ENCODE measurements around the gene NXPH3.

Gene NXPH3

DNA sequence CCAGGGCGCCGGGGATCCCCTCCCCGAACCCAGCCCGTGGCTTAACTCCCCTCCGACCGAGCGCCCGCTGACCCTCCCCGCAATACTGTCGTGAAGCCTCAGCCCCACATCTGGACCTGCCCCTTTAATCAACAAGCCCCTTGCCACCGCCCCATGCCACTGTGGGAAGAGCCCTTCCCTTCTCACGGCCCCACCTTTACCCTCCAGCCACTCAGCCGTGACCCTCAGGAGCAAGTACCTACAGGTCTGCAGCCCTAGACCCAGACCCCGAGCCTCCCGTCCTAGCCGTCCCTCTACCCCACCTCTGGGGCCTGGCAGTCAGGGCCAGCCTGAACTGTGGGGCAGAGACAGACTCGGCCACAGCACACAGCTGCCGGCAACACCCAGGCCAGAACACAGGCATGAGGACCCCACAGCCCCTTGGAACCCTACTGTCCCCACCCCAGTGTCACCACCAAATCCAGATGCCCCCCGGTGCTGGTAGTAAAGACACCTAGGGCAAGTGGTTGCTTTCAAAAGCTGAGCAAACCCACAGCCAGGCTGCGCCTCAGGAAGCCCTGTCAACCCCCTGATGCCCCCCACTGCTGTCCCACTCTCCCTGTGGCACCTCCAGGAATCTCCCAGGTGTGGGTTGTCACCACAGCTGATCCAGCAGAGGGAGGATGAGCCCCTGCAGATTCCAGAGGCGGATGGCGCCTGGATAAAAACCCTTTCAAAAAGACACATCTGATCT, 1.4 kb downstream of the NXPH3 start:
- DNase-seq: no peak

DNA sequence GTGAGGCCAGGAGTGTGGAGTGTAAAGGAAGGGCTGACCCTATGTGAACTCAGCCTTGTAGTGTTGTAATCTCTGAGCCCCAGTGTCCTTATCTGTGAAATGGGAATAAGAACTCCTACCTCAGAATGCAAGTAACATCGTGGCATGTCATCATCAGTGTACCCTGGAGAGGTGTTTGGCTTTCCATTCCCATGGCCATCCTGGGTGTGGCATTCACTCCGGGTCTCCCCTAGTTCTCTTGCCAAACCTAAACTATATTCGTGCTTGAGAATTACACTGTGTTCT, 1.9 kb downstream of the NXPH3 start:
- DNase-seq: no peak

DNA sequence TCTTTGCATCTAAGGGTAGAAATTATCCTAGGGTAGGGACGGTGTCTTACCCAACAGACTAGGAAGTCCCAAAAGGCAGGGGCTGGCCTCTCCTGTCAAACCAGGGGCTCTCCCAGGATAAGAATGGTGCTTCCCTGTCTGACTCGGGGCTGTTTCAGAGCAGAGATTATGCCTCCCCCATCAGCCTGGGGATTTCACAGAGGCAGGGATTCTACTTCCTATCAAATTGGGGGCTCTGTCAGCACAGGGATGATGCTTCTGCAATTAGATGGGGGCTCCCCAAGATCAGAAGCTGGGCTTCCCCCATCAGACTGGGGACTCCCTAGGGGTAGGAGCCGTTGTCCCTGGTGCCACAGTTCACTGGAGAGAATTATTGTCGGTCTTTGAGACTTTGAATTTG, 2.3 kb downstream of the NXPH3 start:
- no peak for DNase-seq

DNA sequence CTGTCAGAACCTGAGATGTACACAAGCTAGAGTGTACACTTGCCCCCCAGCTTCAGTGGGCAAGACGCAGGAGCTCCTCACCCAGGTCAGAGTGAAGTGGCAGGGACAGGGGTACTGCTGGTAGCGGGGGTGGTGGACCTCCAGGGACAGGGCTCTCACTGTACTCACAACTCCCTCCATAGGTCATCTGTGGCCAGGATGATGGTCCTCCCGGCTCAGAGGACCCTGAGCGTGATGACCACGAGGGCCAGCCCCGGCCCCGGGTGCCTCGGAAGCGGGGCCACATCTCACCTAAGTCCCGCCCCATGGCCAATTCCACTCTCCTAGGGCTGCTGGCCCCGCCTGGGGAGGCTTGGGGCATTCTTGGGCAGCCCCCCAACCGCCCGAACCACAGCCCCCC, 2.7 kb downstream of the NXPH3 start:
- DNase-seq: no peak

DNA sequence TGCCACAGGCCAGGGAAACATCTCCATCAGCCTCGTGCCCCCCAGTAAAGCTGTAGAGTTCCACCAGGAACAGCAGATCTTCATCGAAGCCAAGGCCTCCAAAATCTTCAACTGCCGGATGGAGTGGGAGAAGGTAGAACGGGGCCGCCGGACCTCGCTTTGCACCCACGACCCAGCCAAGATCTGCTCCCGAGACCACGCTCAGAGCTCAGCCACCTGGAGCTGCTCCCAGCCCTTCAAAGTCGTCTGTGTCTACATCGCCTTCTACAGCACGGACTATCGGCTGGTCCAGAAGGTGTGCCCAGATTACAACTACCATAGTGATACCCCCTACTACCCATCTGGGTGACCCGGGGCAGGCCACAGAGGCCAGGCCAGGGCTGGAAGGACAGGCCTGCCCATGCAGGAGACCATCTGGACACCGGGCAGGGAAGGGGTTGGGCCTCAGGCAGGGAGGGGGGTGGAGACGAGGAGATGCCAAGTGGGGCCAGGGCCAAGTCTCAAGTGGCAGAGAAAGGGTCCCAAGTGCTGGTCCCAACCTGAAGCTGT, 3.4 kb downstream of the NXPH3 start:
- no peak for DNase-seq

DNA sequence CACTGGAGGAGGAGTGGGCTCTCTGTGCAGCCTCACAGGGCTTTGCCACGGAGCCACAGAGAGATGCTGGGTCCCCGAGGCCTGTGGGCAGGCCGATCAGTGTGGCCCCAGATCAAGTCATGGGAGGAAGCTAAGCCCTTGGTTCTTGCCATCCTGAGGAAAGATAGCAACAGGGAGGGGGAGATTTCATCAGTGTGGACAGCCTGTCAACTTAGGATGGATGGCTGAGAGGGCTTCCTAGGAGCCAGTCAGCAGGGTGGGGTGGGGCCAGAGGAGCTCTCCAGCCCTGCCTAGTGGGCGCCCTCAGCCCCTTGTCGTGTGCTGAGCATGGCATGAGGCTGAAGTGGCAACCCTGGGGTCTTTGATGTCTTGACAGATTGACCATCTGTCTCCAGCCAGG, 3.9 kb downstream of the NXPH3 start:
- no peak for DNase-seq

DNA sequence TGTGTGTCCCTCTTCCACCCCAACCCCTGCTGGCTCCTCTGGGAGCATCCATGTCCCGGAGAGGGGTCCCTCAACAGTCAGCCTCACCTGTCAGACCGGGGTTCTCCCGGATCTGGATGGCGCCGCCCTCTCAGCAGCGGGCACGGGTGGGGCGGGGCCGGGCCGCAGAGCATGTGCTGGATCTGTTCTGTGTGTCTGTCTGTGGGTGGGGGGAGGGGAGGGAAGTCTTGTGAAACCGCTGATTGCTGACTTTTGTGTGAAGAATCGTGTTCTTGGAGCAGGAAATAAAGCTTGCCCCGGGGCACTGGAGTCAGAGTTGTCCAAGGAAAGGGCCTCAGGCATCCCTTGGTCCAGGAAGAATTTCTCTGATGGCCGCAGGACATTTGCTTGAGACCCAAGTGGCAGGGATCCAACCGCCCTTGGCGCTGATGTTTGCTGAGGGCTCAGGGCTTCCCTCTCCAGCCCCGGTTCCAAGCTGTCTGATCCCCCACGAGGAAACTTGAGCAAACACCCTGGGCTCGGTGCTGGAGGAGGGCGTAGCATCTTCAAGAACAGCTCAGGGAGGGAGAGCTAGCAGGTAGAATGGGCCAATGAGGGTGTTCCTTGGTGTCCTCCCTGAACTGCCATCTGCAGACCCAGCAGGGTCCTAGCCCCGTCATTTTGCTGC, 4.5 kb downstream of the NXPH3 start:
- DNase-seq: no peak

DNA sequence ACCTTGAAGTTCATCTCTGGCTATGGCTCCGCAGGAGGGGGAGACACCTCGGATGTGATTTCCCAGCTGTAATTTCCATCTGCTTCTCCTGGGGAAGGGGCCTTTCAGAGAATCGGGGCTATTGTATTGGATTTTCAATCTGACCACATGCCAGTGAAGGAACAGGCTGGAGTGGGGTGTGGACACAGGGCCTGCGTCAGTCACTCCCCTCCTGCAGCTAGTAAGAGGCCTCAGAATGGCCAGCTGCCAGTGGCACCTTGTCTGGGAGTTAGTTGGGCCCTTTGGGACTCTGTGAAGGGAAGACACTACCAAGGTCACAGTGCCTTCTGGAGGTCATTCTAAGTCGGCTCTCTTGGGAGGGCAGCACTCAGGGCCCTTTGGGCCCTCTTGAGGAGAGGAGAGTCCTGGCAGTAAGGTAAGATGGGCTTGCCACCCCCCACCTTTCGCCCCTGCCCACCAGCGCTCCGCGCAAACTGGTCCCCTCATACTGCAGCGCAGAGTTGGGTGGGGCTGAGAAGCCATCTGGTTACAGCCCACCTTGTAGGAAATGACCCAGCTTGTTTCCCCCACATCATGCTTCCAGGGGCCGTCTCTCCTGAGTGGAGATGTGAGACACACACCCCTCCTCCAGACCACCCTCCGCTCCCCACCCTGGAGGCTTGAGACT, 5.4 kb downstream of the NXPH3 start:
- no peak for DNase-seq

DNA sequence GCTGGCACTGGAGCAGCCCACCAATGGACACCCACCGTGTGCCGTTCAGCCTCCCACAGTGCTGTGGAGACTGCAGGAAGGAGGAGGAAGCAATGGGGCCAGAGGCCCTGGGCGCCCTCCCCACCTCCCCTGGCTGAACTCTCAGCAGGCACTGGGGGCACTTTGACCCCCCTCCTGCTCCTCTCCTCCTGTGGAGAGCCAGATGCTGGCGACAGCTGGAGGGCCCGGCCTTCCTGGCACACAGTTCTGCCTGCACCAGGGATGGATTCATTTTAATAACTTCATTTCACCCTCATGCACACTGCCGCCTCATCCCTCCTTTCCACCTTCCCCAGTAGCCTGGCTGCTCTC, 6.0 kb downstream of the NXPH3 start:
- DNase-seq: no peak

DNA sequence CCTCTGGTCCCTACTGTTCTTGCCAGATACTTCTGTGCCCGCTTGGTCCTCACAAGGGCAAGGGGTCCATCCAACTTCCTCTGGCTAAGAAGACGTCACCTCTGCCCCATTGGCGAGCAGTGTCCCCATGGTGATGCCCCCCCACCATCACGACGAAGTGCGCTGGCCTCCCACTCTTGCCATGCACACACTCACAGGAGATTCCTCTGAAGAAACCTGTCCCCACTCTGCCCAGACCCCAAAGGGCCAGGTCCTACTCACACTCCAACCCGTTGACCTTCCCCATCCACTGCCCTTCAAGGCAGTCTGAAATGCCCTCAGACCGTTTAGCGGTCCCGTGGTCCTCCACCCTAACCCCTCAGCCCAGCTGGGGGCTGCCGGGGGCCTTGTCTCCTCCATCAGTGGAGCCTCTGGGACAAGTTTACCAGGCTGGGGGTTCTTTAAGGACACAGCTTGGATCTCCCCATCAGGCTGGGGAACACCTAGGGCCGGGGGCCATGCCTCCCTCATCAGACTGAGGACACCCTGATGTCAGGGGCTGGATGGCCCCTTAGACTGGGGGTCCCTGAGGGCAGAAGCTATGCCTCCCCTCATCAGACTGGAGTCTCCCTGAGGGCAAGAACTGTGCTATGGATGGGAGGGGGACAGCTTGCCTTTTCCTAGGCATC, 6.5 kb downstream of the NXPH3 start:
- DNase-seq: no peak

DNA sequence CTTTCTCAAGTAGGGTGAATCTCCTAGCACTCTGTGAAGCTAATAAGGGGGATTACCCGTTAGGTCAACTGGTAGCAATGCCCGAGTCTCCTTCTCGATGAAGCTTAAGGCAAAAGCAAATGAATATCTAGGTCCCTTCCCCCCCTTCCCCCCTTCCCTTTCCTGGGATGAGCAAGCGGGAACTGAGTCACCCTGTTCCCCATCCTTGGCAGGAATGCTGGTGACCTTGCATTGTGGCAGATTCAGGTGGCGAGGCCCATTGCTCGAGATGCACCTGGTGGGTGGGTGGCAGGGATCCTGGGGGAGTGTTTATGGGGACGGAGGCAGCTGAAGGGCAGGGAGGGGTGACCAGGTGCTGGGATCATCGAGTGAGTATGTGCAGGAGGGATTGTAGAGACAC, 7.1 kb downstream of the NXPH3 start:
- DNase-seq: no peak

DNA sequence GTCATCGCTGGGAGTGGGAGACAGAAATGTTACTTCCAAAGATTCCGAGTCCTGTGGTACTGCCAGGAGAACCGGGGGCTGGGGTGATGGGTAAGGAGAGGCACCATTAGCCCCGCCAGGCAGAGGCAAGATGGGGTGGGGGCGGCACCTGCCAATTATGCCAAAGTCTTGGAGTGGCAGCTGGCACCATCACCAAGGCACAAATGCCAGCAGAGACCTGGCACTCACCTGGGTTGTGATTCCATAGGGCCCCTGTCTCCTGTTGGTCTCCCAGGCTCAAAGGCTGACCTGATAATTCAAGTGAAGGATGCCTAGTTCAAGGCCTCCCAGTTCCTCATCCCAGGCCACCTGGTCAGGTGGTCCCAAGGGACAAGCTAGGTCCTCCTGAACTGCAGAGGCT, 7.6 kb downstream of the NXPH3 start:
- no peak for DNase-seq

DNA sequence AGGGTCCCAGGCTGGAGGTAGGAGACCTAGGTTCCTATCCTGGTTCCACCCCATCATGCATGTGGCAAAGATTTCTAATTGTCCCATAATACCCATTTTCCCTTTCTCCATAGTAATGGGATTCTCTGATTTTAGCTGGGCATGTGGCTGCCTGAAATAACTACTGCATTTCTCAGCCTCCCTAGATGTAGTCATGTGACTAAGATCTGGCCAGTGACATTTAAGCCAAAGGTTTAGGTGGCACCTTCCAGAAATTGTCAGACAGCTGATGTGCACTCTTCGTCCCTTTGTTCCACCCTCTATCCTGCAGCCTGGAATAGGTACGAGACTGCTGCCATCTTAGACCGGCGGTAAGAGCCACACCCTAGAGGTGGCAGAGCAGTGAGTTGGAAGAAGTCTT, 8.2 kb downstream of the NXPH3 start:
- DNase-seq: no peak

DNA sequence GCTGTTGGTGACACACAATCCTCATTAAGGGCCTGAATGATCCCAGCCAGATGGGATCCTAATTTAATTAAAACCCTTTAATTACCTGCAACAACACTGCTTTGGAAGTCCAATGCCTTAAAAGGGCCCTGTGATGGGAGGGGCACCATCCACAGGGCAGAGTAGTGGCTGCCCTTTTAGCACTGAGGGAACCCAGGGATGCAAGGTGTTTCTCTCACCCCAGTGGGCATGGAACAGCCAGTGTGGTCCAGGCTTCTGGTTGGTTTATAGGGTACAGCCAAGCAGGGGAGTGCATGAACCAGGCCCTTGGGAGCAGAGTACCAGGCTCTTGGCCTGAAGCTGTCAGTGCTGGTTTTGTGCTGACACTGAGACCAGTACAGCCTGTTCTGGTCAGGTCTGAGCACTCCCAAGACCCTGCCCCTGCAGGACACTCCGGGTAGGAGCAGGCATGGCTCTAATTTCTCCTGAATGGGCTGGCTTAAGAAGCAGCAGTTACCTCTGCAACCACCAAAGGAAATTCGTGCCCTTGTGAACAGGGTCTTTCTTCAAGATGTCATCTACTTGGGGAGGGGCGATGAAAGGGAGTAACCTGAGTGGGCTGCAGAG, 9.9 kb downstream of the NXPH3 start:
- DNase-seq: no peak

DNA sequence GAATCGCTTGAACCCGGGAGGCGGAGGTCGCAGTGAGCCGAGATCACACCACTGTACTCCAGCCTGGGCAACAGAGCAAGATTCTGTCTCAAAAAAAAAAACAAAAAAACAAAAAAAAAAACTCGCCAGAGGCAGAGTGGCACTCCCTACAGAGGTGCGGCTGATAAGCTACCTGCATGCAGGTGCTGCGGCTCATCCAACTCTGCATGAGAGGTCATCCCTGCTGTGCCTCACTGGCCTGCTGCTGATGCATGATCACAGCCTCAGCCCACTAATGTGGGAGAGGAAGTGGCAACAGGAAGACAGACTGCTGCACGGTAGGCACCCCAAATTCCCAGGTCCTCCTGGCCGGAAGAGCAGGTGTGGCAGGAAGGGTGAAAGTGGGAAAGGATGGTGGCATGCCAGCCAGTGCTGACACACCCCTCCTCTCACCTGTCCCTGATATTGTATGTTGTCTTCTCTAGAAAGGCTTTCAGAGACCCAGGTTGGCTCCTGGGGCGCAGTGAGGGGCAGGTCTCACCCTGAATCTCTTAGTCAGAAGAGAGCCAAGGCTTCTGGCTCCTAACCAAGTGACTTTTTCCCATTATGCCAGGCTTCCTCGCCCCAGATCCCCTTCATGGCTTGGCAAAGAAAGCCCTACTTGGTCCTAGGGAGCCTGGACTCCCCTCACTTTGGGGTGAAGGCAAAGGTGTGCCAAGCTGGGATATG, 11.8 kb downstream of the NXPH3 start:
- no peak for DNase-seq

DNA sequence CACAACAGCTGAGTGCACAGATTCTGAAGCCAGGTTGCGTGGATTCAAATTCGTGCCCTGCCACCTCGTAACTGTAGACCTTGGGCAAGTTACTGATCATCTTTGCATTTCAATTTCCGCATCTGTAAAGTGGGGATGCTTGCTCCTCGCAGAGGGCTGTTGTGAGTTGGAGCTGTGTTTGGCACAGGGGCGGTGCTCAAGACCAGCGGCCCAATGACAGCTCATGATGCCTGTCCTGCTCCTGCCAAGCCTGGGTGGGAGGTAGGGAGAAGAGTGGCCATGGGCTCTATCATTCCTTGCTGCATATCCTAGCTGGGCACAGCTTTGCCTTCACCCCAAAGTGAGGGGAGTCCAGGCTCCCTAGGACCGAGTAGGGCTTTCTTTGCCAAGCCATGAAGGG, 12.6 kb downstream of the NXPH3 start:
- no peak for DNase-seq

DNA sequence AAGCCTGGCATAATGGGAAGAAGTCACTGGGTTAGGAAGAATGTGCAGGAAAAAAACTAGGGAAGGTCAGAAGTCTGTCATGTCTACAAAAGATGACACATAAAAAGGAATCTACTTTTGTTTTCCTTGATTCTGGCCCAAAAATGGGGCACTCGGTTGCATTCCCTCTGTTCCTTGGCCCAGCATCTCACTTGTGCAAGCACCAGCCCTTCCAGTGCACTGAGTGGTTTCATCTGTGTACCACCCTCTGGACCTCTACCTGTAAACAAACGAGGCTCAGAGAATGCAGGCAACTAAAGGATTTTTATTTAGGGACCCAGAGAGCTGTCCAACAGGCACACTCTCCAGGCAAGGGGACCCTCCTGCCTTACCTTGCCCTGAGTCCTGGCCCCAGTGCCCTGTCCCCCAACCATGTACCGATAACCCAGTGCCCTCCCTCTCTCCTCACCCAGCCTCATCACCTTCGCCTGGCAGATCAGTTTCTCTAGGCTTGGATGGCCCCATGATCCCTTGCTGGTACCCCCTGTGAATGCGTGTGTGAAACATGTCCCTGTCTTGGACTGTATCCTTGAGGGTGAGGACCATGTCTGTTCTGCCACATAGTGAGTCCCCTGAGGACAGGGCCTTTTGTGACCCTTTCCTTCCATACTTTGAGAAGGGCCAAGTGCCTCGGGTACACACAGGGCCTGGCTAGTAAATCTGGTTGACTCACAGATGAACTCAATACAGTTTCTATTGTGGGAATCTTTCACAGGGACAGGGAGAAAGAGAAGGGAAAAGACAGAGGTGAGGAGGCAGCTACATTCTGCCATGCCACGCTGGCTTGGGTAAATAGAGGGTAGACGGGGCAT, 13.3 kb downstream of the NXPH3 start:
- DNase-seq: no peak

DNA sequence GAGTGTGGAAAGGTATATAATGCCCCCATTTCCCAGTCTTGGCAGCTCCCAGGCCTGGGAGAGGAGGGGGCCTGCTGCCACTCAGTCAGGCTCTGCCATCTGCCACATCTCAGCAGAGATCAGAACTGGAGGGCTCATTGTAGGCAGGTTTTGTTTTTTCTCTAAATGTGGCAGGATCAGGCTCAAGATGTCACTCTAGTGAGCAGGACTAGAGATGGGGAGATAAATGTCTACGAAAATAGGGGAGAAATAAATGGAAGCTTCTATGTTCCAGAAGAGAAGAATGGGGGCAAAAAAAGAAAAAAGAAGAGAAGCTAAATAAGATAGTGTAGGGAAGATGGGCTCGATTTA, 13.9 kb downstream of the NXPH3 start:
- DNase-seq: no peak

DNA sequence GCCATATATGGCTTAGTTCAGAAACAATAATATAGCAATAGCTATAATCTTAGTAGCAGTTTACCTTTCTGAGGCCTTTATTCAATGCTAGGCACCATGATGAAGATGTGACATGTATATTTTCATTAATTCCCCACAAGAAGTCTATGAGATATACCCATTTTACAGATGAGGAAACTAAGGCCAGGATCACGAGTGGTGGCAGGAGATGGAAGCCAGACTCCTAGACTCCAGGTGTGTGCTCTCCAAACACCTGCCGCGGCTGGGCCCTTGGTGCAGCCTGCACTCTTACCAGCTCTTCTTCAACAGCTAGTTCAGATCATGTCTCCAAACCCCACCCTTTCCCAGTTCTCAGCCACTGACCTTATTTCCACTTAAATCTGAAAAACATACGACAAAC, 15.2 kb downstream of the NXPH3 start:
- no peak for DNase-seq

DNA sequence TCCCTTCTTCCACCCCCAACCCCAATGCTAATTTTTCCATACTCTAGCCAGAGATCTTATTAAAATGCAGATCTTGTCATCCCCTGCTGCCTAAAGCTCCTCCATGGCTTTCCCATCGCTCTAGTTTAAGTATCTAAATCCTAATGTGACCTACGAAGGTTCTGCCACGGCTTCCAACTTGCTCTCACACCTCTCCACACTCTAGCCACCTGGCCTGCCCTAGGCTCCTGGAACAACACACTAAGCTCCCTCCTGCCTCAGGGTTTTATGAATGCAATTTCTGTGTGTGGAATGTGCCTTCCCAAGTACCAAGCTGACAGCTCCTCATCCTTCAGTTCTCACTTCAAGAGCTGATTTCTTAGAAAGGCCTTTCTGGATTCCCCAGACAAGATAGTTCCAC, 16.6 kb downstream of the NXPH3 start:
- DNase-seq: no peak

DNA sequence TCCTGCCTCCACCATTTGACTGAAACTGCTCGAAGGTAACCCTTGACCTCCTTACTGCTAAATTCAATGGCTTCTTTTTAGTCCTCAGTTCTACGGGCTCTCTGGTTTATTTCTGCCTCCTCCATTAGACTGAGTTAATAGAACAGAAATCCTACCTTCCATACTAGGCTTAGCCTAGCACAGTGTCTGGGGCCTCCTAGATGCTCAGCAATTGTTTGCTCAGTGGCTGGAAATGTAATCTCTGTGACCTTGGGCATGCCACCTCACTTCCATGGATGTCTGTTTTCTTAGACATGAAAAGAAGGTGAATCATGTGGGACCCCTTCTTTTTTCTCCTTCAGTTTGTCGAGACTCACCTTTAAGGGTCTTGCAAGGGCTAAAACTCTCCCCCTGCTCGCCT, 19.7 kb downstream of the NXPH3 start:
- DNase-seq: no peak

DNA sequence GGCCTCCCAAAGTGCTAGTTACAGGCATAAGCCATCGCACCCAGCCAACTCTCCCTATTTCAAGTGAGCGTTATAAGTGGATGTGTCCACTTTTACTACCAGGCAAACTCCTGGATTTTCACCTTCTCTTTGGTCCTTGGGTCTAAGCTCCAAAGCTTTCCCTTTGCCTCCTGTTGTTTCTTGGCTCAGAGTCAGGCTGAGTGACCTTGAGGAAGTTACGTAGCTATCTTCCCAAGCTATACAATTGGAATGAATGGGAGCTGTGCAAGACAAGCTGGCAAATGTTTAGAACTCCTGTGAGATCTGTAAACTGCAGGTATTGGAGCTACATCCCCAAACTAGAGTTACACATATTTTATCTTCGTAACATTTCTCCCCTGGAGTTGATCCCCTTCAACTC, 20.3 kb downstream of the NXPH3 start:
- no peak for DNase-seq

Data from activated T-cell treated with anti-CD3 and anti-CD28 coated beads for 4 hours (primary cell).